GM21723 (cell line): ENCODE results near the gene SEC24D.

Experiments
- ATAC-seq: cut with Tn5 transposase; IDR thresholded peaks from one replicate; pipeline ENCODE4 v1.9.1; 2021; ENCODE audit warnings: mild to moderate bottlenecking, moderate library complexity; ENCODE audit not compliant: unreplicated experiment

The SEC24D gene

GRCh38 chr4:118754890-118755289 lies 81.0 kb downstream of the SEC24D start:
- no peak for ATAC-seq

GRCh38 chr4:118753685-118754084 lies 82.2 kb downstream of the SEC24D start:
- no peak for ATAC-seq

GRCh38 chr4:118753096-118753495 lies 82.8 kb downstream of the SEC24D start:
- ATAC-seq, result no peak

GRCh38 chr4:118752551-118752950 lies 83.4 kb downstream of the SEC24D start:
- no peak for ATAC-seq

- no peak for ATAC-seq
These were observed 84.2 kb downstream of the SEC24D start for GRCh38 chr4:118751629-118752323.

GRCh38 chr4:118749347-118749988 lies 86.5 kb downstream of the SEC24D start:
- ATAC-seq, result no peak

- ATAC-seq, result no peak
These were observed 89.5 kb downstream of the SEC24D start for GRCh38 chr4:118746251-118746919.

- no peak for ATAC-seq
These were observed 90.6 kb downstream of the SEC24D start for GRCh38 chr4:118745357-118745756.

- ATAC-seq, result no peak
These were observed 92.1 kb downstream of the SEC24D start for GRCh38 chr4:118743867-118744266.

GRCh38 chr4:118742050-118742449 lies 93.9 kb downstream of the SEC24D start:
- no peak for ATAC-seq

- ATAC-seq, result no peak
These were observed 94.5 kb downstream of the SEC24D start for GRCh38 chr4:118741301-118741855.

- ATAC-seq, result no peak
These were observed 95.1 kb downstream of the SEC24D start for GRCh38 chr4:118740869-118741268.

- no peak for ATAC-seq
These were observed 96.8 kb downstream of the SEC24D start for GRCh38 chr4:118739022-118739713.

- ATAC-seq, result no peak
These were observed 97.8 kb downstream of the SEC24D start for GRCh38 chr4:118738090-118738489.

GRCh38 chr4:118736900-118737299 lies 99.0 kb downstream of the SEC24D start:
- no peak for ATAC-seq

GRCh38 chr4:118734491-118735205 lies 101.3 kb downstream of the SEC24D start:
- no peak for ATAC-seq

GRCh38 chr4:118732591-118733330 lies 103.2 kb downstream of the SEC24D start:
- ATAC-seq, result no peak

- ATAC-seq, result no peak
These were observed 105.2 kb downstream of the SEC24D start for GRCh38 chr4:118730683-118731082.

- no peak for ATAC-seq
These were observed 106.3 kb downstream of the SEC24D start for GRCh38 chr4:118729287-118730286.
